OCI-LY7 (cell line): ENCODE measurements around the gene PAK1IP1. TPM values are rescaled to one million over a fixed set of nuclear protein-coding genes. Genes with fewer than 3 reads are reported as not detected.

Source experiments
- BruUV-seq: library from RNA; stranded (reverse); fragments of 400-500 nt; replicated peaks from 2 replicates; lab custom pipeline; 2021; lab: Mats Ljungman, UMichigan
- CTCF ChIA-PET: fragments of 300-600 bp; sonication (Branson Sonifier 250); formaldehyde crosslinking; loops from one replicate; lab custom pipeline; 2022; ENCODE audit warnings: antibody characterized with exemption; ENCODE audit not compliant: unreplicated experiment; lab: Charles Lee
- POLR2A ChIA-PET: fragments of 300-600 bp; sonication (Branson Sonifier 250); formaldehyde crosslinking; loops from one replicate; lab custom pipeline; 2022; ENCODE audit warnings: antibody characterized with exemption; lab: Charles Lee
- DNase-seq: peaks from one replicate; pipeline ENCODE4 v3.0.0-alpha.2; 2015; ENCODE audit warnings: low spot score
- H2AFZ ChIP-seq: fragments of 200-600 bp; sonication (generic), shearing (Covaris generic); 2 replicates; pipeline ENCODE4 v1.6.1; 2014; ENCODE audit warnings: mild to moderate bottlenecking, antibody characterized with exemption, low read length, moderate library complexity
- H3K27ac ChIP-seq: fragments of 200-600 bp; sonication (generic); 2 replicates; pipeline ENCODE4 v1.5.1; 2014; ENCODE audit warnings: mixed run types, low read depth, mild to moderate bottlenecking, moderate library complexity, low read length, inconsistent platforms; ENCODE audit not compliant: poor library complexity, severe bottlenecking
- H3K36me3 ChIP-seq: fragments of 200-600 bp; sonication (generic); 2 replicates; pipeline ENCODE4 v1.6.1; 2014; ENCODE audit warnings: mild to moderate bottlenecking, antibody characterized with exemption, low read length, moderate library complexity, mixed read lengths; ENCODE audit not compliant: insufficient read depth
- H3K4me1 ChIP-seq: fragments of 200-600 bp; sonication (generic); 2 replicates; pipeline ENCODE4 v1.5.1; 2014; ENCODE audit warnings: mild to moderate bottlenecking, low read length; ENCODE audit not compliant: insufficient read depth, poor library complexity, severe bottlenecking
- H3K4me2 ChIP-seq: fragments of 200-600 bp; sonication (generic); 2 replicates; pipeline ENCODE4 v1.6.1; 2014; ENCODE audit warnings: mild to moderate bottlenecking, low read length
- H3K4me3 ChIP-seq: fragments of 200-600 bp; sonication (generic); 2 replicates; pipeline ENCODE4 v1.5.1; 2014; ENCODE audit warnings: mild to moderate bottlenecking, low read depth, low read length; ENCODE audit not compliant: poor library complexity, severe bottlenecking
- H3K79me2 ChIP-seq: fragments of 200-600 bp; sonication (generic); 2 replicates; pipeline ENCODE4 v1.6.1; 2016; ENCODE audit warnings: low read depth, mild to moderate bottlenecking, low read length, moderate library complexity, mixed read lengths; ENCODE audit not compliant: insufficient read depth
- H3K9me2 ChIP-seq: fragments of 200-600 bp; sonication (generic); 2 replicates; pipeline ENCODE4 v1.6.1; 2016; ENCODE audit warnings: mild to moderate bottlenecking, low read length, mixed read lengths; ENCODE audit not compliant: insufficient read depth
- H3K9me3 ChIP-seq: fragments of 200-600 bp; sonication (generic); 2 replicates; pipeline ENCODE4 v1.6.1; 2014; ENCODE audit warnings: mild to moderate bottlenecking, mixed run types, low read length, mixed read lengths
- H4K20me1 ChIP-seq: fragments of 200-600 bp; sonication (generic); 2 replicates; pipeline ENCODE4 v1.6.1; 2014; ENCODE audit warnings: mild to moderate bottlenecking, antibody characterized with exemption, low read length, moderate library complexity, mixed read lengths; ENCODE audit not compliant: insufficient read depth
- CTCF ChIP-seq: fragments of 200-600 bp; sonication (generic); conservative IDR thresholded peaks from 2 replicates; pipeline ENCODE4 v1.5.1; 2014; ENCODE audit warnings: mild to moderate bottlenecking, antibody characterized with exemption, low read length, moderate library complexity, mixed read lengths
- EZH2phosphoT487 ChIP-seq: fragments of 200-600 bp; sonication (generic); IDR thresholded peaks from 2 replicates; pipeline ENCODE4 v1.6.1; 2018; ENCODE audit warnings: low read depth, borderline replicate concordance, mild to moderate bottlenecking, mixed run types, antibody characterized with exemption, low read length, moderate library complexity, mixed read lengths
- intact Hi-C: fragments of 100-400 bp; cut with micrococcal nuclease; formaldehyde crosslinking; loops from one replicate; pipeline ENCODE4 v1.10.0; 2022; ENCODE audit not compliant: unreplicated experiment
- total RNA-seq, 2 experiments: library from RNA; depleted of rRNA in 1 of 2; stranded (reverse); fragments of >200 nt in 1 of 2; shearing (Covaris generic) in 1 of 2; gene quantifications; 2 replicates each; pipeline ENCODE4 v1.2.3, GENCODE V29; 2014 to 2022

Gene PAK1IP1
- total RNA-seq, 2 experiments from 2014 or later = 21.8 to 27.8 TPM

DNA sequence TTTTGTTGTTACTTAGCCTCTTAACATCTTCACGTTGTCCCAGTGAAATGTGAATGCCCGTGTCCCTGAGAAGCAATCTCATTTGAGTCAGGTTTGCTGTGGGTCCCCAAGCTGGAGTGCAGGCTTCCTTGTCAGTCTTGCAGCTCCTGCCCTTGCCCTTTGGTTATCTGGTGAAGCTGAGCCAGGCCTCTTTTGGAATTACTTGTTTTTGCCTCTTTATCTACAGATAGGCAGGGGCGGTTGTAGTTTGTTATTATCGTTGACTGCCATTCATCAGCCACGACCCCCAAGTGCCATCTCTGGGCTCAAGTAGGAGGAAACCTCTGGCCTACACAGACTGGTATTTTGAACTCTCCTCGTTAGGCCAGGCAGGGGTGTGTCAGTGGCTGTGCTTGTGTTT lies 30.3 kb downstream of the PAK1IP1 start:
- BruUV-seq = no TSS peak
- intact Hi-C loops = no loop called here
- no peak overlapping the region for H3K4me3 ChIP-seq
- no peak for TF ChIP-seq EZH2phosphoT487
- TF ChIP-seq CTCF = no peak
- no peak for DNase-seq
- no peaks in the 10 kb centered on the region for H4K20me1 ChIP-seq
- no peak overlapping the region for H3K4me2 ChIP-seq
- ChIA-PET CTCF (no interaction called here), POLR2A (interaction anchor here (1.1 to 1.7 kb wide), 5 partner anchors 10 to 214 kb away, joined by 3 to 10 read pairs (median 5); partner anchors contain the start of gene PAK1IP1)
- H3K27ac ChIP-seq = no peak overlapping the region
- H3K9me2 ChIP-seq = no peaks in the 10 kb centered on the region
- peaks cover 27% of the 10 kb centered on the region for H3K4me1 ChIP-seq
- H3K36me3 ChIP-seq = no peaks in the 10 kb centered on the region
- H3K79me2 ChIP-seq = no peaks in the 10 kb centered on the region
- H3K9me3 ChIP-seq = no peaks in the 10 kb centered on the region
- no peak overlapping the region for H2AFZ ChIP-seq

DNA sequence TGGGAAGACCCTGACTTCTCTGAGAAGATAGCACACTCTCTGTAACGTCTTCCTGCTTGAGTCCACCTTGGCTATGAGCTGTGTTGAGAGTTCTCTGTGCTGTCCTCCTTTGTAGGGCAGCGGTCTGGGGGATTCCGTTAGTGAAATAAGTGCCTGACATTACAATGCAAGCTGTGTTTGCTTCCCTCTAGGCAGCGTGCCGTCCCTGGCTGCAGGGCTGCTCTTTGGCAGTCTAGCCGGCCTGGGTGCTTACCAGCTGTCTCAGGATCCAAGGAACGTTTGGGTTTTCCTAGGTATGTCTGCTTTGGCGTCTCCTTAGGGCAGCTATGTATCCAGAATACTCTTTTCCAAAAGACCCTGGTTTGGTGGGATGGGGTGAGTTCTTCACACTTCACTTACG lies 30.9 kb downstream of the PAK1IP1 start:
- no peak for DNase-seq
- BruUV-seq = no TSS peak
- no peak overlapping the region for H3K4me3 ChIP-seq
- H3K36me3 ChIP-seq = no peaks in the 10 kb centered on the region
- POLR2A ChIA-PET = interaction anchor here (0.7 kb wide), 1 partner anchor 252 kb away, joined by 4 read pairs; no protein-coding TSS in a partner anchor
- CTCF ChIA-PET = no interaction called here
- intact Hi-C loops = no loop called here
- H3K9me2 ChIP-seq = no peaks in the 10 kb centered on the region
- no peak overlapping the region for H3K27ac ChIP-seq
- TF ChIP-seq CTCF = no peak
- TF ChIP-seq EZH2phosphoT487 = no peak
- H3K9me3 ChIP-seq = no peaks in the 10 kb centered on the region
- H3K79me2 ChIP-seq = no peaks in the 10 kb centered on the region
- H2AFZ ChIP-seq = no peak overlapping the region
- no peak overlapping the region for H3K4me2 ChIP-seq
- peaks cover 23% of the 10 kb centered on the region for H3K4me1 ChIP-seq
- no peaks in the 10 kb centered on the region for H4K20me1 ChIP-seq

GRCh38 chr6:10730254-10730653 lies 35.5 kb downstream of the PAK1IP1 start:
- no peak overlapping the region for H3K4me2 ChIP-seq
- ChIA-PET CTCF (no interaction called here), POLR2A (interaction anchor here (0.5 to 1.4 kb wide), 3 partner anchors 9 to 210 kb away, joined by 3 to 5 read pairs (median 4); no protein-coding TSS in a partner anchor)
- TF ChIP-seq CTCF (no peak), EZH2phosphoT487 (no peak)
- no peaks in the 10 kb centered on the region for H3K9me3 ChIP-seq
- intact Hi-C loops = no loop called here
- H3K4me1 ChIP-seq = no peaks in the 10 kb centered on the region
- H3K27ac ChIP-seq = no peak overlapping the region
- BruUV-seq = no TSS peak
- H2AFZ ChIP-seq = no peak overlapping the region
- no peak for DNase-seq
- no peaks in the 10 kb centered on the region for H3K36me3 ChIP-seq
- no peaks in the 10 kb centered on the region for H4K20me1 ChIP-seq
- no peaks in the 10 kb centered on the region for H3K9me2 ChIP-seq
- H3K79me2 ChIP-seq = no peaks in the 10 kb centered on the region
- no peak overlapping the region for H3K4me3 ChIP-seq
